BLaER1 treated with 17β-estradiol and CSF1 and Interleukin-3, amounts not matched to agents 10 nM and 100 nM (cell line): Measurements from ENCODE around the gene PPP1R9A.

Experiments used
- H3K27ac ChIP-seq, 11 experiments: shearing (Covaris generic); formaldehyde crosslinking; 2 replicates each; pipeline ENCODE4 v1.8.1; 2022
- H3K27me3 ChIP-seq, 11 experiments: shearing (Covaris generic); formaldehyde crosslinking; 2 replicates each; pipeline ENCODE4 v1.8.1; 2022
- H3K36me3 ChIP-seq, 11 experiments: shearing (Covaris generic); formaldehyde crosslinking; 2 replicates each; pipeline ENCODE4 v1.8.1; 2022
- H3K4me1 ChIP-seq, 10 experiments: shearing (Covaris generic); formaldehyde crosslinking; 2 replicates each; pipeline ENCODE4 v1.8.1; 2022
- H3K4me2 ChIP-seq, 11 experiments: shearing (Covaris generic); formaldehyde crosslinking; 2 replicates each; pipeline ENCODE4 v1.8.1; 2022
- H3K4me3 ChIP-seq, 10 experiments: shearing (Covaris generic); formaldehyde crosslinking; 2 replicates each; pipeline ENCODE4 v1.8.1; 2022
- H3K9ac ChIP-seq, 11 experiments: shearing (Covaris generic); formaldehyde crosslinking; 2 replicates each; pipeline ENCODE4 v1.8.1; 2022
- H3K9me3 ChIP-seq, 11 experiments: shearing (Covaris generic); formaldehyde crosslinking; replicated peaks in 1 of 11; 2 replicates each; pipeline ENCODE4 v1.8.1; 2022
- H4K20me1 ChIP-seq, 11 experiments: shearing (Covaris generic); formaldehyde crosslinking; 2 replicates each; pipeline ENCODE4 v1.8.1; 2022
- Cebpa-rat ChIP-seq, 11 experiments: shearing (Covaris generic); IDR thresholded peaks; 2 replicates each; pipeline ENCODE4 v1.8.1; 2022

Gene PPP1R9A

DNA sequence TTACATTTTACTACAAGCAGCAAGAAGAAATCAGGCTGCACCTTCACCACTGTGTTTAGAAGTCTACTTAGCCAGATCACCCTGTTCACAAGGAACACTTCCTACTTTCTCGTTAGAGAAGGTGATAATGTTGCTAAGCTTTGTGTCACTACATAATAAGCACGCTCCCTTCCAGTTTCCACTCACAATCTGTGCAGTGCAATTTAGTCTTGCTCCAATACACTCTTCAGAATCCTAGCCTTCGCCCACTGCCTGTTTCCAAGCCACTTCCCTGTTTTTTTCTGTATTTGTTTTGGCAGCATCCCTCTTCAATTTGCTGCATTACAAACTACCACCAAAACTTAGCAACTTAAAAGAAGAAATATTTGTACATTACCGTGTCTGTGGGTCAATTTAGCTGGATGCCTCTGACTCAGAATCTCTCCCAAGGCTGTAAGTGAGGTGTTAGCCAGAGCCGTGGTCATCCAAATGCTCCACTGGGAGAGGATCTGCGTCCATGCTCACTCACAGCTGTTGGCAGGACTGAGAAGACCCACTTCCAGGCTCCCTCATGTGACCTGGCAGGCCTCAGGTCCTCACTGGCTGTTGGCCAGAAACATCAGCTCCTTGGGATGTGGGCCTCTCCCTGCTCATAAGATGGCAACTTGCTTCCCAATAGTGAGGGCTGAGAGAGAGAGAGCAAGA, 306.6 kb downstream of the PPP1R9A start:
- H3K27ac ChIP-seq = no peak overlapping the region
- TF ChIP-seq Cebpa-rat (IDR thresholded peaks at IDR 0.05) = no peak
- no peaks in the 10 kb centered on the region for H3K27me3 ChIP-seq
- H3K4me3 ChIP-seq = no peak overlapping the region
- no peaks in the 10 kb centered on the region for H3K9me3 ChIP-seq
- no peak overlapping the region for H3K4me2 ChIP-seq
- H3K36me3 ChIP-seq = no peaks in the 10 kb centered on the region
- no peaks in the 10 kb centered on the region for H3K4me1 ChIP-seq
- no peaks in the 10 kb centered on the region for H4K20me1 ChIP-seq
- no peak overlapping the region for H3K9ac ChIP-seq

DNA sequence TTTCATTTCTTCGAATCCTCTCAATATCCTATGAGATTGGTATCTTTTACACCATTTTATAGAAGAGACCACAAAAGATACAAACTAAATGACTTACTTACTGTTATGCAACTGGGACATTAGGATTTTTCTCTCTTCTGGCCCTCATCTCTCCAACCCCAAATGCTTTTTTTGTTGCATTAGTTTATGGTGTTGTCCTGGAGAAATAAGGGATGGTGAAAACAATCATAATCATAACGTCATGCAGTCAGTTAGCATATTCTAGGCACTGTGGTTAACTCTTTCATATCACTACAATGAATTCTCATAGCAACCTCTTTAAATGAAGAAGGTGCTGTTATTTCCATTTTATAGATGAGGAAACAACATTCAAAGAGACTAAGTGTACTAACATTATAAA, 312.3 kb downstream of the PPP1R9A start:
- H3K27ac ChIP-seq = no peak overlapping the region
- no peak overlapping the region for H3K4me3 ChIP-seq
- H3K36me3 ChIP-seq = no peaks in the 10 kb centered on the region
- no peaks in the 10 kb centered on the region for H4K20me1 ChIP-seq
- no peaks in the 10 kb centered on the region for H3K27me3 ChIP-seq
- no peaks in the 10 kb centered on the region for H3K9me3 ChIP-seq
- H3K4me1 ChIP-seq = no peaks in the 10 kb centered on the region
- H3K9ac ChIP-seq = no peak overlapping the region
- H3K4me2 ChIP-seq = no peak overlapping the region
- no peak for TF ChIP-seq Cebpa-rat (IDR thresholded peaks at IDR 0.05)

DNA sequence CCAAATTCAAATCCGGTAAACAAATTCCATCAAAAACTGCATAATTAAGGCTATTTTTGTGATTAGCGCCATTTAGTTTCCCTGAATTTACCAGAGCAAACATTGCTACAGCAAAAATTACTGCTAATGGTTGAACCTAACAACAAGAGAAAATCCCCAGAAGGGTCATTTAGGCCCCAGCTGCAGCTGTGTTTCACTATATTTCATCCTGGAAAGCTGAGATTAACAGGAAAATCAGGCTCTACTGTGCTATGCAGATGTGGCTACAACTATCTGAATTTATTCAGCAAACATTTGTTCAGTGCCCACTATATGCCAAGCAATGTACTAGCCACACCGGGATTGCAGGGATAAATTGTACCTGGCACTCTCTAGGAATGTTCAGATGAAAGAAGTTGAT, 312.9 kb downstream of the PPP1R9A start:
- no peaks in the 10 kb centered on the region for H3K36me3 ChIP-seq
- H3K4me3 ChIP-seq = no peak overlapping the region
- TF ChIP-seq Cebpa-rat (IDR thresholded peaks at IDR 0.05) = no peak
- no peak overlapping the region for H3K9ac ChIP-seq
- H3K4me1 ChIP-seq = no peaks in the 10 kb centered on the region
- H3K27ac ChIP-seq = no peak overlapping the region
- H3K9me3 ChIP-seq = no peaks in the 10 kb centered on the region
- H4K20me1 ChIP-seq = no peaks in the 10 kb centered on the region
- H3K27me3 ChIP-seq = no peaks in the 10 kb centered on the region
- H3K4me2 ChIP-seq = no peak overlapping the region

DNA sequence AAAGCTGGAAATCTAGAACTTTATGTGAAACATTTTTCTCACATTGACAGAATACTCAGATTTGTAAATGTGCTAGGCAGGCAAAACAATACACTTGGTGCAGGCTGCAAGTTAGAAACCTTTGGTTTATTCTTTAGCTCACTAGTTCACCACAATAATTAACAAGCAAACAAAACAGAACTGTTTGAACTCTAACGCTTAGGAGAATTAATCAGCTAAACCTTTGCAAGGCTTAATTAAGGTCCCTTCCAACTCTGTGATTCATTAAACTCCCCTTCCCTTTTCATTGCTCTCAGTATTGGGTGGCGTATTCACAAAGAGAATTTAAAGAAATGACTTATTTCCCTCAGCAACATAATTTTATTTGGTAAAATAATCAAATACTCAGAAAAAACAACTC, 317.9 kb downstream of the PPP1R9A start:
- Histone ChIP-seq H3K4me3 (no peak overlapping the region), H3K27me3 (no peaks in the 10 kb centered on the region), H3K4me2 (no peak overlapping the region), H3K36me3 (no peaks in the 10 kb centered on the region), H3K9me3 (0 out of 22 replicates have a peak, but pooled peaks cover 0 to 3% (median 0%) of the 10 kb centered on the region in 11 experiments), H3K27ac (no peak overlapping the region), H4K20me1 (no peaks in the 10 kb centered on the region), H3K4me1 (peaks cover 0 to 5% (median 4%) of the 10 kb centered on the region in 10 experiments; a peak in 6 of 20 replicates), H3K9ac (no peak overlapping the region)
- no peak for TF ChIP-seq Cebpa-rat (IDR thresholded peaks at IDR 0.05)

DNA sequence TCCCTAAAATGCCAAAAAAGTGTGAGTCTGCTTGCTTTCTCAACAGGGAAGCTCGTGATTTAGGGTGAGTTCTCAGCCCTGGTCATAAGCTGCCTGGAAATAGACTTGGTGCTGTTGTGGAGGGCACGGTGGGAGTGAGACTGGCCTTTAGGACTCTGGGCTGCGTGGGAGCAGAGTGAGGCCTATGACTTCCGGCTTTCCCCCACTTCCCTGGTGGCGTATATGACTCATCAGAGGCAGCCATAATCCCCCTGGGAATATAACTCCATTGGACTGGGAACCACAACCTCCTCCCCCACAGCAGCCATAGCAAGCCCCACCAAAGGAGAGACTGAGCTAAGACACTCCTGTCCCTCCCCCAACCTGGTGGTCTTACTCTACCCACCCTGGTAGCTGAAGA, 321.9 kb downstream of the PPP1R9A start:
- no peaks in the 10 kb centered on the region for H3K36me3 ChIP-seq
- no peaks in the 10 kb centered on the region for H3K27me3 ChIP-seq
- H3K9me3 ChIP-seq = 0 out of 22 replicates have a peak, but pooled peaks cover 0 to 3% (median 0%) of the 10 kb centered on the region in 11 experiments
- no peaks in the 10 kb centered on the region for H4K20me1 ChIP-seq
- H3K4me1 ChIP-seq = peaks cover 0 to 5% (median 4%) of the 10 kb centered on the region in 10 experiments; a peak in 6 of 20 replicates
- no peak for TF ChIP-seq Cebpa-rat (IDR thresholded peaks at IDR 0.05)
- no peak overlapping the region for H3K9ac ChIP-seq
- H3K27ac ChIP-seq = no peak overlapping the region
- peak overlapping the region in 5 of 11 experiments; percentile 10 to 38 (median 27); a peak in 5 of 22 replicates for H3K4me2 ChIP-seq
- H3K4me3 ChIP-seq = no peak overlapping the region

DNA sequence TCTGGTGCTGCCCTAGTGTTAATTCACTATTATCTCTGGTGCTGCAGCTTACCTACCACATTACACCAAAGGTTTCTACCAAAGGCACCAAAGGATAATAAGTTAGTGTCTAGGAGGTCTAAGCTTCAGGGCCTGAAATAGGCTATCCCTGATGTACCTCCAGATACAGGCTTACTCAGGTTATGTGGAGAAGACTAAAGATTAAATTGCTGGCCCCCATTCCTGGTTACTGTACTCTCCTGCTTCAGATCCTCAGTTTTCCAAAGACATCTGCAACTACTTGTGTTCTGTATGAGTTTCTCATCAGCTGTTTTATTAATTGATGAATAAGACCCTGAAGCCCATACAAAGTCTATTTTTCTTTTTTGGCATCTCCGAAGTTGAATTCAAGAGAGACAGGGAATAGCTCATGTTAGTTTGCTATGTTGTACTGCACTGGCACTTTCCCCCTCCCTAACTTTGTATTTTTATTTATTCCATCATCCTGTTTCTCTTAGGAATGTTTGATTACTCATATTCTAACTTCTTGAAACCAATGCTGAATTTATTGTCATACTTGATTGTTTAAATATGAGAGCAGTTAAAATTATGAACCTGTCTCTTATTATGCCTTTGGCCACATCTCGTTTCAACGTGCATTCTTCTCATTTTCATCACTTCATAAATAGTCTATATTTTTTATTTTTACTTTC, 331.0 kb downstream of the PPP1R9A start:
- H3K27me3 ChIP-seq = no peaks in the 10 kb centered on the region
- no peak overlapping the region for H3K4me3 ChIP-seq
- no peaks in the 10 kb centered on the region for H3K36me3 ChIP-seq
- H3K9ac ChIP-seq = no peak overlapping the region
- H3K4me1 ChIP-seq = no peaks in the 10 kb centered on the region
- H4K20me1 ChIP-seq = no peaks in the 10 kb centered on the region
- H3K4me2 ChIP-seq = no peak overlapping the region
- no peak for TF ChIP-seq Cebpa-rat (IDR thresholded peaks at IDR 0.05)
- no peaks in the 10 kb centered on the region for H3K9me3 ChIP-seq
- H3K27ac ChIP-seq = no peak overlapping the region

DNA sequence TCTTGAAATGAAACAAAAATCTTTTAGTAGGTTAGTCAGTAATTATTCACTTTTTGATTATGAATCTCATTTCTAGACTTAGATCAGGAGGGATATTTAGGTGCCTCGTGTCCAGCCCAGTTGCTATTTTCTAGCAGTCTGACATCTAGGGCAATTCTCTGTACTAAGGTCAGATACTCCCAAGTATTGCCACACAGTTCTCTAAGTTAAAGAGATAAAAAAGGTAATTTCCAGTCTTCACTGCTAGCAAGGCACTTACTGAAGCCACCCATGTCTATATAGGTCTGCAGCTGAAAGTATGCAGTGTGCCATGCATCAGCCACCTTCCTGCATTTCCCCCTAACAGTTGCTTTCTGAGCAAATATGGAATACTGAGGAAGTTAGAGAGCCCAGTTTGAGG, 333.5 kb downstream of the PPP1R9A start:
- Histone ChIP-seq H4K20me1 (no peaks in the 10 kb centered on the region), H3K4me3 (no peak overlapping the region), H3K4me2 (no peak overlapping the region), H3K4me1 (no peaks in the 10 kb centered on the region), H3K9ac (no peak overlapping the region), H3K27me3 (no peaks in the 10 kb centered on the region), H3K9me3 (no peaks in the 10 kb centered on the region), H3K27ac (no peak overlapping the region), H3K36me3 (no peaks in the 10 kb centered on the region)
- TF ChIP-seq Cebpa-rat (IDR thresholded peaks at IDR 0.05) = no peak

DNA sequence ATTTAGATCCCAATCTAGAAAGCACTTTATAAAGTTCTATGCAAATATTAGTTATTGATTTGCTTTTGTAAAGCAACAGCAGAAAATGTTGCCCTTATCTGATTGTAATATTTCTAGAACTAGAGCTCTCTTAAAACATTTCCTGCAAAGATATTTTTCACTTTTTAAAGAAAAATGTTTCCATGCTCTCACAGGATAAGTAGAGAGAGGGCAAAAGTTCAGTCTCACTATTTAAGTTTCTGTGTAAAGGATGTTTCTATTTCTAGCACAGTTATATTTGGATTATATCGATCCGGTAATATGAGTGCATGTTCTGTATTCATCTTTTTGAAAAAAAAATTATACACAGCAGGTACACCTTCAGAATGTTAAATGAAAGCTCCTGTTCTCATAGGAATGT, 334.9 kb downstream of the PPP1R9A start:
- no peak for TF ChIP-seq Cebpa-rat (IDR thresholded peaks at IDR 0.05)
- no peaks in the 10 kb centered on the region for H3K27me3 ChIP-seq
- H3K9ac ChIP-seq = no peak overlapping the region

DNA sequence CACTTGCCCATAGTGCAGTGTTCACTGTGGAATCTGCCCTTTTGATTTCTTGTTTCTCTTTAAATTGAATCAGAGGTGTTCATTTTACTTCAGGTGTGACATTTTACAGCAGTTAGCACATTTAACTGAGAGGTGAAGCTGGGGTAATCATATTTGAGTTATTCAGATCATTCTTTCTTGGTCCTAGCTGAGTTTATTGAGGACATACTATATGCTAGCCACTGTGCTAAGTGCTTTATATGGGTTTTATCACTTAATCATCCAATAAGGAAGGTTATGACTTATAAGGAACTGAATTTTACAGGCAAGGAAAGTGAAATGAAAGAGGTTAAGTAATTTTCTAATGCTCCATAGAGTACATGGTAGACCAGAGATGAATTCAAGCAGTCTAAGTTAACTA, 337.2 kb downstream of the PPP1R9A start:
- H3K9ac ChIP-seq = no peak overlapping the region
- H3K4me3 ChIP-seq = no peak overlapping the region
- H3K4me1 ChIP-seq = no peaks in the 10 kb centered on the region
- TF ChIP-seq Cebpa-rat (IDR thresholded peaks at IDR 0.05) = no peak
- H3K36me3 ChIP-seq = no peaks in the 10 kb centered on the region
- H3K4me2 ChIP-seq = no peak overlapping the region
- H3K9me3 ChIP-seq = no peaks in the 10 kb centered on the region
- no peaks in the 10 kb centered on the region for H3K27me3 ChIP-seq
- no peak overlapping the region for H3K27ac ChIP-seq
- no peaks in the 10 kb centered on the region for H4K20me1 ChIP-seq

More for the DNA sequence above, 334.9 kb downstream of the PPP1R9A start:
- Histone ChIP-seq H3K36me3 (no peaks in the 10 kb centered on the region), H3K9me3 (no peaks in the 10 kb centered on the region), H3K4me2 (no peak overlapping the region), H4K20me1 (no peaks in the 10 kb centered on the region), H3K4me3 (no peak overlapping the region), H3K4me1 (no peaks in the 10 kb centered on the region), H3K27ac (no peak overlapping the region)
